Chondrocyte (in vitro differentiated cells): Measurements from ENCODE around the gene NDUFS4. TPM values are rescaled to one million over a fixed set of nuclear protein-coding genes. Genes with fewer than 3 reads are reported as not detected.

Source experiments
- DNase-seq: peaks from one replicate; pipeline ENCODE4 v3.0.0; 2021; ENCODE audit warnings: mixed read lengths, low spot score
- H3K27ac Mint-ChIP-seq: one replicate; pipeline ENCODE4 v1.8.0; 2021; ENCODE audit warnings: mild to moderate bottlenecking, moderate library complexity, mixed read lengths; ENCODE audit not compliant: unreplicated experiment
- H3K27me3 Mint-ChIP-seq: 2 replicates; pipeline ENCODE4 v1.8.0; 2021; ENCODE audit warnings: low read depth, mixed read lengths
- H3K36me3 Mint-ChIP-seq: 2 replicates; pipeline ENCODE4 v1.8.0; 2021; ENCODE audit warnings: low read depth, mixed read lengths
- H3K4me1 Mint-ChIP-seq: 2 replicates; pipeline ENCODE4 v1.8.0; 2021; ENCODE audit warnings: low read depth, mild to moderate bottlenecking, mixed read lengths
- H3K4me3 Mint-ChIP-seq: one replicate; pipeline ENCODE4 v1.8.0; 2021; ENCODE audit warnings: mild to moderate bottlenecking, moderate library complexity, mixed read lengths; ENCODE audit not compliant: unreplicated experiment
- H3K9me3 Mint-ChIP-seq: 2 replicates; pipeline ENCODE4 v1.8.0; 2021; ENCODE audit warnings: low read depth, mixed read lengths
- total RNA-seq: library from RNA; stranded (reverse); gene quantifications from 3 replicates; pipeline ENCODE4 v1.2.1, GENCODE V29; 2021
- TF ChIP-seq, protein P1 (sequence below): fragments of 200-600 bp; sonication (generic); IDR thresholded peaks from 2 replicates; pipeline ENCODE4 v1.5.0; 2021; ENCODE audit warnings: antibody characterized with exemption, mild to moderate bottlenecking, moderate library complexity

Gene NDUFS4
- total RNA-seq, 1 donor from 2014 or later, result 66.9 TPM

- DNase-seq, result no peak
- Mint-ChIP-seq H3K9me3 (peaks cover 9% of the 10 kb centered on the region), H3K4me3 (no peak overlapping the region), H3K27ac (no peak overlapping the region), H3K36me3 (no peaks in the 10 kb centered on the region), H3K27me3 (peaks cover 18% of the 10 kb centered on the region), H3K4me1 (peaks cover 16% of the 10 kb centered on the region)
- TF ChIP-seq, protein P1, sequence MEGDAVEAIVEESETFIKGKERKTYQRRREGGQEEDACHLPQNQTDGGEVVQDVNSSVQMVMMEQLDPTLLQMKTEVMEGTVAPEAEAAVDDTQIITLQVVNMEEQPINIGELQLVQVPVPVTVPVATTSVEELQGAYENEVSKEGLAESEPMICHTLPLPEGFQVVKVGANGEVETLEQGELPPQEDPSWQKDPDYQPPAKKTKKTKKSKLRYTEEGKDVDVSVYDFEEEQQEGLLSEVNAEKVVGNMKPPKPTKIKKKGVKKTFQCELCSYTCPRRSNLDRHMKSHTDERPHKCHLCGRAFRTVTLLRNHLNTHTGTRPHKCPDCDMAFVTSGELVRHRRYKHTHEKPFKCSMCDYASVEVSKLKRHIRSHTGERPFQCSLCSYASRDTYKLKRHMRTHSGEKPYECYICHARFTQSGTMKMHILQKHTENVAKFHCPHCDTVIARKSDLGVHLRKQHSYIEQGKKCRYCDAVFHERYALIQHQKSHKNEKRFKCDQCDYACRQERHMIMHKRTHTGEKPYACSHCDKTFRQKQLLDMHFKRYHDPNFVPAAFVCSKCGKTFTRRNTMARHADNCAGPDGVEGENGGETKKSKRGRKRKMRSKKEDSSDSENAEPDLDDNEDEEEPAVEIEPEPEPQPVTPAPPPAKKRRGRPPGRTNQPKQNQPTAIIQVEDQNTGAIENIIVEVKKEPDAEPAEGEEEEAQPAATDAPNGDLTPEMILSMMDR, result no peak
Observed at GRCh38 chr5:53557386-53557785, 3.1 kb upstream of the NDUFS4 start.

DNA sequence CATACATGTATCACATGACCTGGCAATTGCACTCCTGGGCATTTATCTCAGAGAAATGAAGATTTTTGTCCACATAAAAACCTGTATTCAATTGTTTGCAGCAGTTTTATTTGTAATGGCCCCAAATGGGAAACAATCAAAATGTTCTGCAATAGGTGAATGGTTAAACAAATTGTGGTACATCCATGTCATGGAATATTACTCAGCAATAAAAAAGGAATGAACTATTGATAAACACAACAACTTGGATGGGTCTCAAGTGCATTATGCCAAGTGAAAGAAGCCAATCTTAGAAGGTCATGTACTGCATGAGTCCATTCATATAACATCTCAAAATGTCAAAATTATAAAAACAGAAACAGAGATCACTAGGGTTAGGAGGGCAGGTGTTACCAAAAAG lies 1.5 kb upstream of the NDUFS4 start:
- H3K36me3 Mint-ChIP-seq, result no peaks in the 10 kb centered on the region
- no peak for DNase-seq
- peaks cover 22% of the 10 kb centered on the region for H3K4me1 Mint-ChIP-seq
- peaks cover 9% of the 10 kb centered on the region for H3K9me3 Mint-ChIP-seq
- no peak overlapping the region for H3K27ac Mint-ChIP-seq
- no peak overlapping the region for H3K4me3 Mint-ChIP-seq
- TF ChIP-seq, protein P1, result no peak
- H3K27me3 Mint-ChIP-seq, result peaks cover 17% of the 10 kb centered on the region

DNA sequence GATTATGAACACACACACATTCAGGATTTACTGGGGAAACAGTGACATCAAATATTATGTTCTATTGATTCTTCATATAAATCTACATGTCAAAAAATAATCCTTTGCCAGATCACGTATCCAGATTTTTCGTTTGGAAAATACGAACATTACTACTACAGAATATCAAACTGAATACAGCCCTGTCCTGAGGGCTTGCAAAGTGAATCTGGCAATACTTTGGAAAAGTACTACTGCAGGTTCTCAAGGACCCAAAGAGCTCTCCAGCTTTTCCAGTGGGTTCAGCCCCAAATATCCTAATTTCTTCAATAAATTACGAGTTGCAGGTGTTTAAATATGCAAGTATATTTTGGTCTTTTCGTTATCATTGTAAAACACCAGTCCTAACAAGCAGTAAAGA lies 411 bp upstream of the NDUFS4 start:
- peak overlapping the region; percentile 99 for H3K27ac Mint-ChIP-seq
- peaks cover 10% of the 10 kb centered on the region for H3K27me3 Mint-ChIP-seq
- H3K9me3 Mint-ChIP-seq, result peaks cover 9% of the 10 kb centered on the region
- TF ChIP-seq, protein P1, result no peak
- no peaks in the 10 kb centered on the region for H3K36me3 Mint-ChIP-seq
- peak overlapping the region; percentile 100 for H3K4me3 Mint-ChIP-seq
- no peak for DNase-seq
- H3K4me1 Mint-ChIP-seq, result peaks cover 25% of the 10 kb centered on the region

DNA sequence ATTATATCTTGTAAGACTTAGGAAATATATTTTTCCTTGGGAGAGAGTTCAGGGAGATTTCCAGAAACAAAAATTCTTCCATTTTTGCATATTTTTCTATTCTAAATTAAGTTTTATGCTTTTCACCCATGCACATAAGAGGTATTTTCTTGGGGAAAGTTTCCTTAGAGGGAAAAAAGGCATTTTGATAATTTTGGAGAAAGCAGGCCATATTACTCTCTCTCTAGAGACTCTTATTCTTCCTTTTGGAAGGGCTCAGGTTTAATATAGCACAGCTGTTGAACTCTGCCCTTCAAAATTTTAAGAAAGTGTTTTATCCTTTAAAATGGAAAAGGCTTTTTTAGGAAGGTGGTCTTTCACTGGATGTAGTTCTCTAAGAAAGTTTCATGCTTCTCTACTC lies 8.0 kb downstream of the NDUFS4 start:
- peaks cover 20% of the 10 kb centered on the region for H3K4me1 Mint-ChIP-seq
- H3K27ac Mint-ChIP-seq, result no peak overlapping the region
- no peak for DNase-seq
- no peaks in the 10 kb centered on the region for H3K9me3 Mint-ChIP-seq
- no peaks in the 10 kb centered on the region for H3K27me3 Mint-ChIP-seq
- TF ChIP-seq, protein P1, result no peak
- no peak overlapping the region for H3K4me3 Mint-ChIP-seq
- H3K36me3 Mint-ChIP-seq, result no peaks in the 10 kb centered on the region

- TF ChIP-seq, protein P1, result no peak
- H3K27ac Mint-ChIP-seq, result no peak overlapping the region
- H3K36me3 Mint-ChIP-seq, result no peaks in the 10 kb centered on the region
- no peaks in the 10 kb centered on the region for H3K9me3 Mint-ChIP-seq
- no peaks in the 10 kb centered on the region for H3K27me3 Mint-ChIP-seq
- H3K4me3 Mint-ChIP-seq, result no peak overlapping the region
- H3K4me1 Mint-ChIP-seq, result peaks cover 18% of the 10 kb centered on the region
- no peak for DNase-seq
Observed at GRCh38 chr5:53568871-53569270, 8.4 kb downstream of the NDUFS4 start.
